C4-2B (cell line): ENCODE data around the gene KMT2E.
A peak's percentile ranks its signal among the peaks of the same experiment; 100 is the strongest.
"Not testable (repeated sequence)": the region's sequence is repeated elsewhere in the genome, so short reads cannot be mapped to it uniquely, and the experiment has no call there.

ENCODE experiments used
- H3K27ac ChIP-seq: fragments of 450-650 bp; 2 replicates; pipeline ENCODE4 v1.5.1; 2017
- CTCF ChIP-seq: fragments of 450-650 bp; conservative IDR thresholded peaks from 2 replicates; pipeline ENCODE4 v1.5.1; 2017; ENCODE audit warnings: mild to moderate bottlenecking
- ZFX ChIP-seq: fragments of 450-650 bp; IDR thresholded peaks from 2 replicates; pipeline ENCODE4 v1.6.1; 2017

Gene KMT2E

DNA sequence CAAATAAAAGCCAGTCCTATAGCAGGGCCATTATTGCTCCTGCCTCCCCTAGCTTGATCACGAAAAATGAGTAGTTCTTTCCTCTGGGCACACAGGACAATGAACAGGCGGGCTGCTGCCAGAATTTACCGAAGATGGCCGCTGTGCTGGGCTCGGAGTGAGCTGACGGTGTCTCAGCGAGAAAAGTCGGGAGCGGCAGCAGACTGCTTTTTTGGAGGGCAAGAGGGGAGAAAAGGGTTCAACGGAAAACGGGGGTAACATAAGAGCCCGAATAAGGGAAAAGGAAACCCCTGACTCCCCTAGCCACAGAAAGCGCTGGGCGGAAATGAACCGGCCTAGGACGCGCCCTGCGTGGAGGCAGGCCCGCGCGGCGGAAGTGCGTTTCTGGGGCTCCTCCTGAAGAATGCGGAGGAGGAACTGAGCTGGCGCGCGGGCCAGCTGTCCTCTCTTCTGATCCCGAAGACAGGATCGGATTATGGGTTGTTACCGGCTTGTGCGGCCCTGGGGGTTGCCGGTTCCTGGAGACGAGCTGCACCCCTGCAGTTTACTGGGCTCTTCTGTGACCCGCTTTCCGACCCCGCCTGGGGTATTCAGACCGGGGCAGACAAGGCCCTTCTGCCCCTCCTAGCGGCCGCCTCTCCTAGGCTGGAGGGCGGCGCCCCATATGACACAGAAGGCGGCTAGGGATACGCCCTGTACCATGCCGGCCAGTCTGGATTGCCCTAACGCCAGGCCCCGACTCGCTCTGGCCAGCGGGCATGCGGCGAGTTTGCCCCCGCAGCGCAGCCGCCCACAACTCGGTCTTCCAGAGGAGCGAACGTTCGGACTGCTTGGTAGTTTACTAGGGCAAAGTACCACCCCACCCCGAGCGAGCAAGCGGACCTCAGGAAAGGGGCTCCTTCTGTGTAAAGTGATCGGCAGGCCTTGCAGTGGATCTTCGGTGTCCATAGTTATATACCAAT, 30.1 kb upstream of the KMT2E start:
- peak overlapping the region; percentile 84 for H3K27ac ChIP-seq
- TF ChIP-seq CTCF (peak; percentile 66), ZFX (peak; percentile 62; the same call in 1 of the 2 replicates)

- peak overlapping the region; percentile 84 for H3K27ac ChIP-seq
Observed at GRCh38 chr7:104984585-104985258, 29.3 kb upstream of the KMT2E start.

DNA sequence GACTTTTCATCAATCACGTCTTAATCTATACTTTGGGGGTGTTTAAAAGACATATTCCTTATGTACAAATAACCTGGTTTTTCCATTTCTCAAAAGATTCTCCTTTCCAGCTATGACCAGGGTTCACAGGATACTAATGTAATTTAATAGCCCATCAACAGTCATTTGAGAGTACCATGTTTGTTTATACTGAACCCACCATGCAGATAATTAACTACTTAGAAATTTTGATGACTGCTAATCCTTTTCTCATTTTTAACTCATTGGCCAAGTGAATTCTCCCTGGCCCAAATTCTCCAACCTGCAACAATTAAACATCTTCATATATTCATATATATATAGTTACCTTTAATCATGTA, 28.8 kb upstream of the KMT2E start:
- H3K27ac ChIP-seq, result no peak overlapping the region

More at GRCh38 chr7:104984585-104985258, 29.3 kb upstream of the KMT2E start:
- TF ChIP-seq ZFX (no peak), CTCF (no peak)

GRCh38 chr7:104986628-104987259, 27.3 kb upstream of the KMT2E start:
- H3K27ac ChIP-seq, result no peak overlapping the region
- TF ChIP-seq CTCF (no peak), ZFX (no peak)

More for the DNA sequence above, 28.8 kb upstream of the KMT2E start:
- TF ChIP-seq CTCF (no peak), ZFX (no peak)

GRCh38 chr7:104987403-104987802, 26.6 kb upstream of the KMT2E start:
- not testable (repeated sequence) for H3K27ac ChIP-seq

- TF ChIP-seq CTCF (no peak), ZFX (no peak)
- H3K27ac ChIP-seq, result no peak overlapping the region
Observed at GRCh38 chr7:104990983-104991382, 23.0 kb upstream of the KMT2E start.

GRCh38 chr7:104992306-104992705, 21.7 kb upstream of the KMT2E start:
- TF ChIP-seq CTCF (no peak), ZFX (no peak)
- H3K27ac ChIP-seq, result no peak overlapping the region
